ENCODE measurements around the gene PDE4B.

DNA sequence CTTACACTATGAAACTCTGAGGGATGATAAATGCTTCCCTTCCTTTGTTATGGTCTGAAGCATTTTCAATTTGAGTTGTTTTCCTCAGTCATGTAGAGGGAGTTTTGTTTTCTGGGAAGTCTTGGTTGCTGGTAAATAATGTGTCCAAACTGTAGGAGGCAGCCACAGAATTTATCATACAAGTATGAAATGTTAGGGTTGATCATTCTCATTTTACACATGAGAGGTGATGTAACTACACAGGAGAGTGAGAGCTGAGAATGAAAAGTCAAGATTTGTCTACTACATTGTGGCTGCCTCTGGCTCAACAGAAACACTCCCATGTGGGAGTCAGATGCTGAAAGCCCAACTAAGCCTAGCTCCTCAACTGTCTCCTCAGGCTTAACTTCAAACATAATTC is 558.8 kb downstream of the PDE4B start:
- TF ChIP-seq, protein P1, sequence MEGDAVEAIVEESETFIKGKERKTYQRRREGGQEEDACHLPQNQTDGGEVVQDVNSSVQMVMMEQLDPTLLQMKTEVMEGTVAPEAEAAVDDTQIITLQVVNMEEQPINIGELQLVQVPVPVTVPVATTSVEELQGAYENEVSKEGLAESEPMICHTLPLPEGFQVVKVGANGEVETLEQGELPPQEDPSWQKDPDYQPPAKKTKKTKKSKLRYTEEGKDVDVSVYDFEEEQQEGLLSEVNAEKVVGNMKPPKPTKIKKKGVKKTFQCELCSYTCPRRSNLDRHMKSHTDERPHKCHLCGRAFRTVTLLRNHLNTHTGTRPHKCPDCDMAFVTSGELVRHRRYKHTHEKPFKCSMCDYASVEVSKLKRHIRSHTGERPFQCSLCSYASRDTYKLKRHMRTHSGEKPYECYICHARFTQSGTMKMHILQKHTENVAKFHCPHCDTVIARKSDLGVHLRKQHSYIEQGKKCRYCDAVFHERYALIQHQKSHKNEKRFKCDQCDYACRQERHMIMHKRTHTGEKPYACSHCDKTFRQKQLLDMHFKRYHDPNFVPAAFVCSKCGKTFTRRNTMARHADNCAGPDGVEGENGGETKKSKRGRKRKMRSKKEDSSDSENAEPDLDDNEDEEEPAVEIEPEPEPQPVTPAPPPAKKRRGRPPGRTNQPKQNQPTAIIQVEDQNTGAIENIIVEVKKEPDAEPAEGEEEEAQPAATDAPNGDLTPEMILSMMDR (IDR thresholded peaks at IDR 0.05) = no peak
- TF ChIP-seq POLR2A (IDR thresholded peaks at IDR 0.05) = no peak

Data from esophagus squamous epithelium (tissue), 4 donors.